AML-193 (cell line): Measurements from ENCODE around the gene OSBP.
A peak's percentile ranks its signal among the peaks of the same experiment; 100 is the strongest.
"Not testable (repeated sequence)": the region's sequence is repeated elsewhere in the genome, so short reads cannot be mapped to it uniquely, and the experiment has no call there.

Source experiments
- DNase-seq, 2 experiments: peaks; one replicate each; lab custom pipeline; 2025; lab: John Stamatoyannopoulos, UW

Gene OSBP

GRCh38 chr11:59553323-59553722 is 62.3 kb downstream of the OSBP start:
- DNase-seq = no peak

GRCh38 chr11:59552844-59553243 is 62.7 kb downstream of the OSBP start:
- DNase-seq = no peak

GRCh38 chr11:59551659-59552521 is 63.7 kb downstream of the OSBP start:
- peak in 1 of 2 experiments; percentile 59 for DNase-seq

- DNase-seq = peak; percentile 72 to 87
Measured at GRCh38 chr11:59550842-59551658, 64.5 kb downstream of the OSBP start.

DNA sequence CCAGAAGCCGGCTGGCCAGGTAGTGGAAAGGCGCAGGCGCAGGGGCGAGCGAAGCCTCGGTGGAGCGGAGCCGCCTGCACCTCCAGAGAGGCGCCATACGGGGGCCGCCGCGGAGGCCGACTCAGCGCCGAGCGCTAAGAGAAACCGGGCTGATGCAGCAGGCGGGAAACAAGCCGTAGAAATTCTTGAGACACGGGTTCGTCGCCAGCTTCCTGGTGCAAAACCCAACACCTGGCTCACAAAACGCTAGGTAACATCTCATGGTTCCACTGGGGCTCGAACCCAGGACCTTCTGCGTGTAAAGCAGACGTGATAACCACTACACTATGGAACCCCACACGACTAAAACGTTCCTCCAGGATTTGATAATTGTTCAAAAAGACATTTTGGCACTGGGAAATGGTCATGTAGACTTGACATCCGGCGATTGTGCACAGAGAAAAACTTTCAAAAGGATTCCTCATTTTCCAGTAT is 65.2 kb downstream of the OSBP start:
- DNase-seq = peak; percentile 76 to 83

DNA sequence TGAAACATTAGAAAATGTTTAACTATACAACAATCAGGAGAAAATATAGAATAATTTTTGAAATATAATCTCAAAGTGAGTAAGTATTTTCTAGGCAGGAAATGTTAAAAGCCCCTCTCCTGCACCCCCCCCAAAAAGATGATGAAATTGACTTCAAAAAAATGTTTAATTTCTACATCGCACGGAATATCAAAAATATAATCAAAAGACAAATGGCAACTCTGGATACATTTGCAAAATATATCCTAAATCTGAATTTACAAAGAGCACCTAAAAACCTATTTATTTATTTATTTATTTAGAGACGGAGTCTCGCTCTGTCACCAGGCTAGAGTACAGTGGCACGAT is 67.3 kb downstream of the OSBP start:
- no peak for DNase-seq

GRCh38 chr11:59547605-59548308 is 67.8 kb downstream of the OSBP start:
- DNase-seq = not testable (repeated sequence)

DNA sequence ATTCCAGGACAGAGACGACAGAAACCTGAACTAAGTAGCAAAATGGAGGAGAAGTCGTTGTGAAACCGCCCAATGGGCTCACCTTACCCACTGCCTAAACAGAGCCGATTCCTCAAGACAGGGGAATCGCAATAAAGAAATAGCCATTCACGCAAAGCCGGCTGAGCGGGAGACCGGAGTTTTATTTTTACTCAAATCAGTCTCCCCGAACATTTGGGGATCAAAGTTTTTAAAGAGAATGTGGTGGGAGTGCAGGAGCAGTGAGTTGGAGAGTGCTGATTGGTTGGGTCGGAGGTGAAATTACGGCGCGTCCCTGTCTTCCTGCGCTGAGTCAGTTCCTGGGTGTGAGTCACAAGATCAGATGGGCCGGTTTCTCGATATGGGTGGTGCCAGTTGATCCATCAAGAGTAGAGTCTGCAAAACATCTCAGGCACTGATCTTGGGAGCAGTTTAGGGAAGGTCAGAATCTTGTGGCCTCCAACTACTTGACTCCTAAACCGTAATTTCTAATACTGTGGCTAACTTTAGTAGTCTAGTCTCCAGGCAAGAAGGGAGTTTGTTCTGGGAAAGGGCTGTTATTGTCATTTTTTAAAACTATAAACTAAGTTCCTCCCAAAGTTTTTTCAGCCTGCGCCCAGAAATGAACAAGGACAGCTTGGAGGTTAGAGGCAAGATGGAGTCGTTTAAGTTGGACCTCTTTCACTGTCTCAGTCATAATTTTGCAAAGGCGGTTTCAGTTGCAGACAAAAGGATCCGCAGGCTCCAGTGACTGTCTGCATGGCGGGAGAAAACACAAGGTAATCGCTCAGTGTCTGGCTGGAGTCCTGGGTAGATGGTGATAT is 70.2 kb downstream of the OSBP start:
- DNase-seq = no peak

- no peak for DNase-seq
Measured at GRCh38 chr11:59544869-59545178, 70.8 kb downstream of the OSBP start.

GRCh38 chr11:59543713-59544112 is 71.9 kb downstream of the OSBP start:
- DNase-seq = not testable (repeated sequence)

- no peak for DNase-seq
Measured at GRCh38 chr11:59542142-59542810, 73.3 kb downstream of the OSBP start.

GRCh38 chr11:59534676-59535075 is 80.9 kb downstream of the OSBP start:
- DNase-seq = no peak

DNA sequence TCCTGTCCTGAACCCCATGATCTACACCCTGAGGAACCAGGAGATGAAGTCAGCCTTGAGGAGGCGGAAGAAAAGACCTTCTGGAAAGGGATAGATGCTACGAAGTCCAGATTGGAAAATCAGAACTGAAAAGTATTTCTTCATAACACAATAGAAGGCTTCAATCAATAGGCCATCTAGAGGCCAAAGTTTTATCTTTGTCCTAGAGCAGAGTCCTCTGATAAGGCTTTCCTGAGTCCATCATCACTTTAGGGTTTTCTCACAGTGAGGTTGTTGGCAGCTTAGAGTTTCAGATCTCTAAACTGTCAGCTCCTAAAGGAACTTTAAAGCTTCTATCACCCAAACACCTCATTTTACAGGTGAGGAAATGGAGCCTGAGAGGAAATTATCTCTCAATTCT is 83.0 kb downstream of the OSBP start:
- DNase-seq = no peak

DNA sequence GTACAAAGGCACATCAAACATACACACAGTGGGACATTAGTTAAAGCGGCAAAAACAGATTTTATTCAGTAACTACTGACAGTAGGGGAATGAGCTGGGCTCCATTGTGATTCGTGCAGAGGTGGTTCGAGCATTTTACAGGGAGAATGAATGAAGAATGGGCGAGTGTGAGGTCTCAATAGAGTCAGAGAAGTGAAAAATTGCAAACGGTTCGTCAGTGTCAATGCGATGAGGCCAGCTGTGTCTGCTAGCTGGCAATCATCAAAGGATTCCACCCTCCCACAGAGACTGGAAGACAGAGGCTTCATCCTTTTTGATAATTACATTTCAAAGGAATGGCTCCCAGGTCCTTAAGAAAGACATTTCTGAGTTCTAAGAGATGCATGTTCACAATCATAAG is 86.9 kb downstream of the OSBP start:
- DNase-seq = no peak
